H1 (cell line): ENCODE measurements around the gene C19orf38. TPM values are rescaled to one million over a fixed set of nuclear protein-coding genes. Genes with fewer than 3 reads are reported as not detected.

Source experiments
- CTCF ChIA-PET: fragments of 300-600 bp; sonication (Branson Sonifier 250); formaldehyde crosslinking; loops from one replicate; lab custom pipeline; 2021; ENCODE audit not compliant: partially characterized antibody; lab: Charles Lee
- POLR2A ChIA-PET: fragments of 300-600 bp; sonication (Branson Sonifier 250); formaldehyde crosslinking; loops from one replicate; lab custom pipeline; 2021; ENCODE audit warnings: inconsistent platforms; ENCODE audit not compliant: partially characterized antibody; lab: Charles Lee
- DNase-seq, 2 experiments: peaks; one replicate each; pipeline versions ENCODE4 v3.0.0 to v3.0.0-alpha.2; 2010 to 2022; ENCODE audit warnings: low spot score in 2 of 2, low read depth in 1 of 2, mixed read lengths in 1 of 2
- FAIRE-seq: peaks from 2 replicates; lab custom pipeline; 2011; peaks lifted over from hg19 to GRCh38; lab: Jason Lieb, UNC
- H2AFZ ChIP-seq: 2 replicates; pipeline ENCODE4 v1.8.1; 2012; ENCODE audit warnings: low read length, inconsistent platforms
- H2AK5ac ChIP-seq: 2 replicates; pipeline ENCODE4 v1.6.1; 2013; ENCODE audit warnings: low read depth, low read length
- H2BK120ac ChIP-seq: replicated peaks from 2 replicates; pipeline ENCODE3; 2013; ENCODE audit warnings: low read depth, low read length, inconsistent platforms
- H2BK12ac ChIP-seq: 2 replicates; pipeline ENCODE4 v1.6.1; 2013; ENCODE audit warnings: low read depth, low read length
- H2BK15ac ChIP-seq: 2 replicates; pipeline ENCODE4 v1.6.1; 2013; ENCODE audit warnings: low read length
- H2BK20ac ChIP-seq: 2 replicates; pipeline ENCODE4 v1.6.1; 2013; ENCODE audit warnings: low read length
- H2BK5ac ChIP-seq: 2 replicates; pipeline ENCODE4 v1.6.1; 2013; ENCODE audit warnings: low read depth, low read length
- H3K14ac ChIP-seq: 2 replicates; pipeline ENCODE4 v1.6.1; 2013; ENCODE audit warnings: inconsistent platforms; ENCODE audit not compliant: insufficient read length
- H3K18ac ChIP-seq: 2 replicates; pipeline ENCODE4 v1.6.1; 2013; ENCODE audit warnings: low read length; ENCODE audit errors: extremely low read depth
- H3K23ac ChIP-seq: 2 replicates; pipeline ENCODE4 v1.6.1; 2013; ENCODE audit warnings: inconsistent platforms; ENCODE audit not compliant: insufficient read length
- H3K23me2 ChIP-seq: 2 replicates; pipeline ENCODE4 v1.6.1; 2013; ENCODE audit warnings: low read depth, low read length
- H3K27ac ChIP-seq: 2 replicates; pipeline ENCODE4 v1.6.1; 2011; ENCODE audit warnings: low read depth, low read length, inconsistent platforms
- H3K27me3 ChIP-seq, 4 experiments: replicated peaks in 1 of 4; 1 replicate in 1 of 4; 2 replicates in 3 of 4; pipeline versions ENCODE4 v1.6.1 to v1.8.1; 2011 to 2013; ENCODE audit warnings: low read length in 3 of 4, mild to moderate bottlenecking in 3 of 4, inconsistent platforms in 2 of 4, mixed read lengths in 2 of 4, moderate library complexity in 1 of 4; ENCODE audit not compliant: control insufficient read depth in 3 of 4, insufficient read depth in 3 of 4; ENCODE audit errors: extremely low read depth in 1 of 4
- H3K36me3 ChIP-seq, 4 experiments: 2 replicates each; pipeline versions ENCODE4 v1.6.1 to v1.8.1; 2011 to 2013; ENCODE audit warnings: mild to moderate bottlenecking in 4 of 4, low read length in 3 of 4, moderate library complexity in 2 of 4, control low read depth in 1 of 4, inconsistent platforms in 1 of 4; ENCODE audit not compliant: insufficient read depth in 4 of 4, control insufficient read depth in 2 of 4
- H3K4ac ChIP-seq: replicated peaks from 2 replicates; pipeline ENCODE3; 2013; ENCODE audit warnings: low read length, low read depth, mixed read lengths, inconsistent platforms; ENCODE audit not compliant: insufficient read length
- H3K4me1 ChIP-seq, 4 experiments: replicated peaks in 1 of 4; 1 replicate in 1 of 4; 2 replicates in 3 of 4; pipeline versions ENCODE4 v1.6.1 to v1.8.1; 2011 to 2013; ENCODE audit warnings: low read length in 3 of 4, inconsistent platforms in 2 of 4, mixed read lengths in 1 of 4; ENCODE audit not compliant: insufficient read depth in 4 of 4, control insufficient read depth in 3 of 4
- H3K4me2 ChIP-seq, 2 experiments: 2 replicates each; pipeline versions ENCODE4 v1.6.1 to v1.8.1; 2011 to 2013; ENCODE audit warnings: low read depth in 2 of 2, low read length in 2 of 2, control low read depth in 1 of 2, inconsistent platforms in 1 of 2, mild to moderate bottlenecking in 1 of 2; ENCODE audit not compliant: insufficient read depth in 1 of 2
- H3K4me3 ChIP-seq, 4 experiments: fragments of 200-600, 300-600 bp in 1 of 4; sonication (generic), shearing (Covaris generic), sonication (Bioruptor Twin) in 1 of 4; 2 replicates each; pipeline versions ENCODE4 v1.5.1 to v1.8.1; 2011 to 2016; ENCODE audit warnings: low read length in 4 of 4, low read depth in 3 of 4, control low read depth in 2 of 4, inconsistent platforms in 2 of 4, mild to moderate bottlenecking in 2 of 4, mixed read lengths in 1 of 4, moderate library complexity in 1 of 4; ENCODE audit not compliant: insufficient read depth in 2 of 4; ENCODE audit errors: extremely low read depth in 1 of 4
- H3K56ac ChIP-seq: replicated peaks from 2 replicates; pipeline ENCODE3; 2013; ENCODE audit warnings: low read depth, mild to moderate bottlenecking, mixed read lengths, low read length, inconsistent platforms; ENCODE audit not compliant: insufficient read length
- H3K79me1 ChIP-seq: 2 replicates; pipeline ENCODE4 v1.6.1; 2013; ENCODE audit warnings: low read depth, low read length, control low read depth
- H3K79me2 ChIP-seq, 2 experiments: 2 replicates each; pipeline versions ENCODE4 v1.6.1 to v1.8.1; 2012 to 2013; ENCODE audit warnings: low read length in 2 of 2, mild to moderate bottlenecking in 2 of 2, inconsistent platforms in 1 of 2; ENCODE audit not compliant: insufficient read depth in 2 of 2, control insufficient read depth in 1 of 2
- H3K9ac ChIP-seq, 4 experiments: replicated peaks in 1 of 4; 1 replicate in 1 of 4; 2 replicates in 3 of 4; pipeline versions ENCODE4 v1.6.1 to v1.8.1; 2011 to 2013; ENCODE audit warnings: low read depth in 3 of 4, low read length in 3 of 4, control low read depth in 2 of 4, mild to moderate bottlenecking in 2 of 4, moderate library complexity in 2 of 4, inconsistent platforms in 1 of 4; ENCODE audit errors: extremely low read depth in 1 of 4
- H3K9me3 ChIP-seq, 2 experiments: 2 replicates each; pipeline versions ENCODE4 v1.6.1 to v1.8.1; 2012 to 2013; ENCODE audit warnings: mild to moderate bottlenecking in 2 of 2, moderate library complexity in 2 of 2, control low read depth in 1 of 2, inconsistent platforms in 1 of 2, low read depth in 1 of 2, low read length in 1 of 2, mixed read lengths in 1 of 2; ENCODE audit not compliant: insufficient read depth in 2 of 2
- H4K20me1 ChIP-seq, 2 experiments: replicated peaks in 1 of 2; 2 replicates each; pipeline versions ENCODE3 to v1.8.1; 2011 to 2013; ENCODE audit warnings: inconsistent platforms in 2 of 2, low read length in 2 of 2, mild to moderate bottlenecking in 1 of 2; ENCODE audit not compliant: insufficient read depth in 2 of 2, control insufficient read depth in 1 of 2
- H4K5ac ChIP-seq: 2 replicates; pipeline ENCODE4 v1.6.1; 2013; ENCODE audit warnings: low read length, low read depth, mixed read lengths, inconsistent platforms; ENCODE audit not compliant: insufficient read length
- H4K8ac ChIP-seq: 2 replicates; pipeline ENCODE4 v1.8.0; 2013; ENCODE audit warnings: mild to moderate bottlenecking, moderate library complexity, low read length, inconsistent platforms; ENCODE audit not compliant: insufficient read depth; ENCODE audit errors: extremely low read depth
- H4K91ac ChIP-seq: replicated peaks from 2 replicates; pipeline ENCODE3; 2013; ENCODE audit warnings: low read length, mixed read lengths, inconsistent platforms; ENCODE audit not compliant: insufficient read length
- ATF3 ChIP-seq: IDR thresholded peaks from 2 replicates; pipeline ENCODE4 v1.6.1; 2011; ENCODE audit warnings: low read depth, mild to moderate bottlenecking, low read length; ENCODE audit not compliant: insufficient read depth
- CBX8 ChIP-seq: fragments of 300-800, 300-1000 bp; sonication (generic); IDR thresholded peaks from 2 replicates; pipeline ENCODE4 v1.7.1; 2016; ENCODE audit warnings: low read depth, low read length, borderline replicate concordance
- CTCF ChIP-seq, 3 experiments: IDR thresholded peaks; 1 replicate in 2 of 3; 2 replicates in 1 of 3; pipeline versions ENCODE4 v1.5.1 to v1.6.1; 2011; ENCODE audit warnings: low read length in 3 of 3, mild to moderate bottlenecking in 3 of 3, inconsistent platforms in 2 of 3, low read depth in 1 of 3, moderate library complexity in 1 of 3; ENCODE audit not compliant: insufficient read depth in 1 of 3; ENCODE audit errors: control extremely low read depth in 1 of 3
- GABPA ChIP-seq: IDR thresholded peaks from 2 replicates; pipeline ENCODE4 v1.6.1; 2011; ENCODE audit warnings: mild to moderate bottlenecking, low read length, moderate library complexity, borderline replicate concordance; ENCODE audit not compliant: insufficient read depth
- POLR2AphosphoS5 ChIP-seq: IDR thresholded peaks from 2 replicates; pipeline ENCODE4 v1.6.1; 2011; ENCODE audit warnings: low read depth, low read length
- YY1 ChIP-seq: IDR thresholded peaks from 2 replicates; pipeline ENCODE4 v1.6.1; 2011; ENCODE audit warnings: low read depth, mild to moderate bottlenecking, low read length
- ZNF274 ChIP-seq: IDR thresholded peaks from 2 replicates; pipeline ENCODE4 v1.7.0; 2012; ENCODE audit warnings: low read length, borderline replicate concordance; ENCODE audit errors: extremely low read depth
- WGBS, 2 experiments: shearing (Covaris generic) in 1 of 2; methylation state at CpG; one replicate each; pipeline versions ENCODE4 v1.1.6 to v1.1.7; 2013 to 2015; ENCODE audit warnings: low lambda C conversion rate in 2 of 2, mixed read lengths in 2 of 2, inconsistent platforms in 1 of 2, low coverage in 1 of 2, missing lambda C conversion rate in 1 of 2; ENCODE audit not compliant: insufficient replicate concordance in 2 of 2, insufficient coverage in 1 of 2, insufficient read length in 1 of 2; ENCODE audit errors: extremely low coverage in 1 of 2, missing lambda C conversion rate in 1 of 2; 5-methylcytosine and 5-hydroxymethylcytosine counted together
- polyA plus RNA-seq, 7 experiments: library from polyadenylated mRNA; depleted of rRNA in 3 of 7; stranded (reverse) in 5 of 7; unstranded in 2 of 7; fragments of >200 nt in 5 of 7; fragments of 200-250 nt in 2 of 7; gene quantifications; 1 replicate in 5 of 7; 2 replicates in 1 of 7; 4 replicates in 1 of 7; pipeline versions ENCODE4 v1.2.1 to v1.2.3, GENCODE V29; 2011 to 2013; ENCODE audit warnings: missing spikeins in 2 of 7, mixed read lengths in 2 of 7
- total RNA-seq: library from RNA; stranded (reverse); fragmentation: NEBNext Ultra II Directional; extraction: Animal tissue kit (Norgen Biotek cat#: 25700); gene quantifications from 2 replicates; pipeline ENCODE4 v1.2.1, GENCODE V29; 2021

The C19orf38 gene
- total and polyA plus RNA-seq, 2 of the 8 experiments (the other 6 are each of a cell fraction or from before 2014, with no cell fraction given), result 0.53 TPM; not detected in 1

GRCh38 chr19:10835754-10836478 is 12.3 kb upstream of the C19orf38 start, which contains the start of gene TMED1:
Gene TMED1, minus strand, starts transcription at chr19:10836212. Its CDS starts 21 bp downstream, at chr19:10836191.
- Histone ChIP-seq H2BK120ac (peak within 1 kb of the TSS; percentile 64), H4K8ac (peak within 1 kb of the TSS; percentile 100), H3K14ac (peak within 1 kb of the TSS; percentile 100), H3K79me1 (peaks cover 4% of the 10 kb centered on the region; the same call in 1 of the 2 replicates), H3K4me3 (peak within 1 kb of the TSS; percentile 58 to 92 (median 76)), H3K27ac (peak within 1 kb of the TSS; percentile 97), H3K36me3 (peaks cover 0 to 21% (median 5%) of the 10 kb centered on the region in 4 experiments; a peak in 6 of 8 replicates), H3K23ac (no peak within 1 kb of the TSS), H3K4me1 (peaks cover 3 to 10% (median 6%) of the 10 kb centered on the region in 4 experiments), H4K5ac (peak within 1 kb of the TSS; percentile 99), H2BK5ac (peak within 1 kb of the TSS; percentile 99), H3K23me2 (peaks cover 8% of the 10 kb centered on the region; the same call in 1 of the 2 replicates), H3K79me2 (no peaks in the 10 kb centered on the region), H3K27me3 (peaks cover 0 to 4% (median 0%) of the 10 kb centered on the region in 4 experiments; a peak in 1 of 7 replicates), H2BK12ac (no peak within 1 kb of the TSS; the same call in 1 of the 2 replicates), H3K9ac (peak within 1 kb of the TSS; percentile 54 to 95 (median 94)), H2BK20ac (no peak within 1 kb of the TSS), H3K56ac (peak within 1 kb of the TSS; percentile 99), H4K20me1 (peaks cover 0 to 10% of the 10 kb centered on the region in 2 experiments), H3K9me3 (peaks cover 0 to 4% of the 10 kb centered on the region in 2 experiments; a peak in 1 of 4 replicates), H4K91ac (peak within 1 kb of the TSS; percentile 99), H3K18ac (peak within 1 kb of the TSS; percentile 97), H2BK15ac (peak within 1 kb of the TSS; percentile 95; the same call in 1 of the 2 replicates), H2AFZ (peak within 1 kb of the TSS; percentile 12; the same call in 1 of the 2 replicates), H2AK5ac (peak within 1 kb of the TSS; percentile 7; the same call in 1 of the 2 replicates), H3K4me2 (peak within 1 kb of the TSS; percentile 78 to 81), H3K4ac (peak within 1 kb of the TSS; percentile 94)
- CTCF ChIA-PET, result interaction anchor here (0.6 to 7.1 kb wide), 8 partner anchors 14 to 118 kb away, joined by 3 to 77 read pairs (median 4); partner anchors contain the start of gene DNM2
- peak; percentile 99 to 100 for DNase-seq
- POLR2A ChIA-PET, result interaction anchor here (0.6 to 3.3 kb wide), 36 partner anchors 8 to 177 kb away, joined by 3 to 24 read pairs (median 4); partner anchors contain the start of genes C19orf38, DNM2, QTRT1 and SMARCA4
- no peak for FAIRE-seq
- WGBS, 2 experiments, result 0% methylated on average over 29 of the region's 50 CpGs; no CpG with 5 or more reads in 1 of the 2 experiments
- no peak for TF ChIP-seq CTCF (IDR thresholded peaks at IDR 0.05; ENCODE audit: control extremely low read depth in 1 of 3, insufficient read depth in 1 of 3, low read depth in 1 of 3, low read length in 3 of 3)
- TF ChIP-seq YY1, result peak; percentile 85
- no peak for TF ChIP-seq GABPA
- TF ChIP-seq ATF3, result no peak
- no peak for TF ChIP-seq ZNF274
- TF ChIP-seq CBX8, result no peak
- peak; percentile 87 for TF ChIP-seq POLR2AphosphoS5
